ENCODE results near the gene ADAM22. TPM values are rescaled to one million over a fixed set of nuclear protein-coding genes. Genes with fewer than 3 reads are reported as not detected.

The ADAM22 gene
- total and polyA plus RNA-seq, 2 donors (not counting 1 experiment from before 2014, with no cell fraction given): 0.30 to 1.8 TPM

GRCh38 chr7:87934699-87935383, 790 bp downstream of the ADAM22 start:
- Mint-ChIP-seq H3K27ac (no peak overlapping the region), H3K4me3 (peak overlapping the region; percentile 92), H3K4me1 (peaks cover 19% of the 10 kb centered on the region), H3K9me3 (ENCODE audit: insufficient read depth) (no peaks in the 10 kb centered on the region), H3K27me3 (peaks cover 13% of the 10 kb centered on the region)
- Histone ChIP-seq H3K79me2 (ENCODE audit: control insufficient read depth, insufficient read depth, low read length) (no peaks in the 10 kb centered on the region), H4K20me1 (ENCODE audit: control insufficient read depth, insufficient read depth, low read length, poor library complexity, severe bottlenecking) (no peaks in the 10 kb centered on the region), H3K4me1 (ENCODE audit: control insufficient read depth in 2 of 2, insufficient read depth in 2 of 2, low read length in 2 of 2) (peaks cover 8 to 16% of the 10 kb centered on the region in 2 donors), H2AFZ (ENCODE audit: insufficient read depth, low read depth, low read length, poor library complexity, severe bottlenecking) (peak overlapping the region; percentile 87), H3K27me3 (replicated peaks in 1 of 4; ENCODE audit: control extremely low read depth in 1 of 4, control insufficient read depth in 3 of 4, insufficient read depth in 4 of 4, low read length in 3 of 4) (peaks cover 0 to 14% (median 2%) of the 10 kb centered on the region in 4 experiments), H3K36me3 (replicated peaks in 1 of 2; ENCODE audit: control extremely low read depth in 1 of 2, control insufficient read depth in 1 of 2, extremely low read depth in 1 of 2, insufficient read depth in 2 of 2, low read length in 1 of 2) (no peaks in the 10 kb centered on the region), H3K9ac (ENCODE audit: low read length) (peak overlapping the region; percentile 74), H3K4me3 (ENCODE audit: control extremely low read depth in 1 of 5, extremely low read depth in 1 of 5, insufficient read depth in 1 of 5, low read depth in 2 of 5, low read length in 4 of 5) (peak overlapping the region; percentile 46 to 81 (median 64)), H3K9me3 (ENCODE audit: control extremely low read depth in 1 of 3, control insufficient read depth in 2 of 3, insufficient read depth in 1 of 3, low read length in 2 of 3) (no peaks in the 10 kb centered on the region), H3K27ac (ENCODE audit: low read length in 2 of 2) (no peak overlapping the region), H3K4me2 (replicated peaks; ENCODE audit: low read depth, low read length, poor library complexity, severe bottlenecking) (peak overlapping the region; percentile 92)
- TF ChIP-seq EZH2 (IDR thresholded peaks at IDR 0.05; ENCODE audit: borderline replicate concordance, insufficient read depth, low read depth, low read length, poor library complexity, severe bottlenecking) (no peak), CTCF (IDR thresholded peaks at IDR 0.05) (no peak)
- WGBS (ENCODE audit: insufficient coverage): 7% methylated on average over 38 of the region's 47 CpGs
- ATAC-seq (ENCODE audit: low read depth) (no peak), DNase-seq (peak; percentile 46)
- intact Hi-C loops (cut with micrococcal nuclease): loop anchor here (1.0 kb wide), 2 partner anchors 59 to 284 kb away; partner anchors contain the start of genes DBF4 and SLC25A40
- CTCF ChIA-PET: interaction anchor here (1.1 kb wide), 2 partner anchors 280 to 286 kb away, joined by 3 read pairs; no protein-coding TSS in a partner anchor
- POLR2A ChIA-PET: no interaction called here

- intact Hi-C loops (cut with micrococcal nuclease): no loop called here
- Histone ChIP-seq H3K27me3 (replicated peaks in 1 of 4; ENCODE audit: control extremely low read depth in 1 of 4, control insufficient read depth in 3 of 4, insufficient read depth in 4 of 4, low read length in 3 of 4) (peaks cover 0 to 14% (median 2%) of the 10 kb centered on the region in 4 experiments), H3K36me3 (replicated peaks in 1 of 2; ENCODE audit: control extremely low read depth in 1 of 2, control insufficient read depth in 1 of 2, extremely low read depth in 1 of 2, insufficient read depth in 2 of 2, low read length in 1 of 2) (no peaks in the 10 kb centered on the region), H3K79me2 (ENCODE audit: control insufficient read depth, insufficient read depth, low read length) (no peaks in the 10 kb centered on the region), H2AFZ (ENCODE audit: insufficient read depth, low read depth, low read length, poor library complexity, severe bottlenecking) (peak overlapping the region; percentile 87), H3K9ac (ENCODE audit: low read length) (peak overlapping the region; percentile 74), H3K4me1 (ENCODE audit: control insufficient read depth in 2 of 2, insufficient read depth in 2 of 2, low read length in 2 of 2) (peaks cover 8 to 16% of the 10 kb centered on the region in 2 donors), H3K4me2 (replicated peaks; ENCODE audit: low read depth, low read length, poor library complexity, severe bottlenecking) (peak overlapping the region; percentile 92), H4K20me1 (ENCODE audit: control insufficient read depth, insufficient read depth, low read length, poor library complexity, severe bottlenecking) (no peaks in the 10 kb centered on the region), H3K9me3 (ENCODE audit: control extremely low read depth in 1 of 3, control insufficient read depth in 2 of 3, insufficient read depth in 1 of 3, low read length in 2 of 3) (no peaks in the 10 kb centered on the region), H3K27ac (ENCODE audit: low read length in 2 of 2) (no peak overlapping the region), H3K4me3 (ENCODE audit: control extremely low read depth in 1 of 5, extremely low read depth in 1 of 5, insufficient read depth in 1 of 5, low read depth in 2 of 5, low read length in 4 of 5) (peak overlapping the region; percentile 46 to 81 (median 64))
- H3K4me3 Mint-ChIP-seq: peak overlapping the region; percentile 92
- peaks cover 13% of the 10 kb centered on the region for H3K27me3 Mint-ChIP-seq
- ATAC-seq (ENCODE audit: low read depth) (no peak), DNase-seq (no peak)
- no peak overlapping the region for H3K27ac Mint-ChIP-seq
- H3K4me1 Mint-ChIP-seq: peaks cover 19% of the 10 kb centered on the region
- WGBS (ENCODE audit: insufficient coverage): 35% methylated on average over 4 of the region's 8 CpGs
- POLR2A ChIA-PET: no interaction called here
- CTCF ChIA-PET: interaction anchor here (1.1 kb wide), 1 partner anchor 279 kb away, joined by 3 read pairs; no protein-coding TSS in a partner anchor
- no peaks in the 10 kb centered on the region for H3K9me3 Mint-ChIP-seq (ENCODE audit: insufficient read depth)
- TF ChIP-seq CTCF (IDR thresholded peaks at IDR 0.05) (no peak), EZH2 (IDR thresholded peaks at IDR 0.05; ENCODE audit: borderline replicate concordance, insufficient read depth, low read depth, low read length, poor library complexity, severe bottlenecking) (no peak)
Measured at GRCh38 chr7:87935384-87935706, 1.3 kb downstream of the ADAM22 start.
